ENCODE measurements around the gene PRKCZ.

Gene PRKCZ

GRCh38 chr1:2028870-2029560 is 21.2 kb upstream of the PRKCZ start:
- no peak for TF ChIP-seq Cebpa-rat (IDR thresholded peaks at IDR 0.05)
- H3K4me1 ChIP-seq, result peaks cover 70 to 100% (median 97%) of the 10 kb centered on the region in 10 experiments

GRCh38 chr1:2029561-2029960 is 20.6 kb upstream of the PRKCZ start:
- peak overlapping the region; percentile 76 to 100 (median 97); a peak in 21 of 22 replicates for H3K4me2 ChIP-seq
- H3K27me3 ChIP-seq, result peaks cover 0 to 50% (median 0%) of the 10 kb centered on the region in 11 experiments; a peak in 9 of 22 replicates

More at GRCh38 chr1:2028870-2029560, 21.2 kb upstream of the PRKCZ start:
- H3K4me3 ChIP-seq, result peak overlapping the region in 8 of 10 experiments; percentile 41 to 65 (median 62); a peak in 14 of 20 replicates
- H3K36me3 ChIP-seq, result no peaks in the 10 kb centered on the region
- peak overlapping the region in 8 of 11 experiments; percentile 42 to 82 (median 62); a peak in 15 of 22 replicates for H3K9ac ChIP-seq
- H3K4me2 ChIP-seq, result peak overlapping the region; percentile 76 to 100 (median 97)
- H3K27me3 ChIP-seq, result peaks cover 0 to 50% (median 0%) of the 10 kb centered on the region in 11 experiments; a peak in 9 of 22 replicates
- peak overlapping the region in 9 of 11 experiments; percentile 30 to 97 (median 84); a peak in 18 of 22 replicates for H3K27ac ChIP-seq
- H4K20me1 ChIP-seq, result peaks cover 0 to 20% (median 0%) of the 10 kb centered on the region in 11 experiments; a peak in 4 of 22 replicates
- H3K9me3 ChIP-seq (replicated peaks in 1 of 11), result no peaks in the 10 kb centered on the region

DNA sequence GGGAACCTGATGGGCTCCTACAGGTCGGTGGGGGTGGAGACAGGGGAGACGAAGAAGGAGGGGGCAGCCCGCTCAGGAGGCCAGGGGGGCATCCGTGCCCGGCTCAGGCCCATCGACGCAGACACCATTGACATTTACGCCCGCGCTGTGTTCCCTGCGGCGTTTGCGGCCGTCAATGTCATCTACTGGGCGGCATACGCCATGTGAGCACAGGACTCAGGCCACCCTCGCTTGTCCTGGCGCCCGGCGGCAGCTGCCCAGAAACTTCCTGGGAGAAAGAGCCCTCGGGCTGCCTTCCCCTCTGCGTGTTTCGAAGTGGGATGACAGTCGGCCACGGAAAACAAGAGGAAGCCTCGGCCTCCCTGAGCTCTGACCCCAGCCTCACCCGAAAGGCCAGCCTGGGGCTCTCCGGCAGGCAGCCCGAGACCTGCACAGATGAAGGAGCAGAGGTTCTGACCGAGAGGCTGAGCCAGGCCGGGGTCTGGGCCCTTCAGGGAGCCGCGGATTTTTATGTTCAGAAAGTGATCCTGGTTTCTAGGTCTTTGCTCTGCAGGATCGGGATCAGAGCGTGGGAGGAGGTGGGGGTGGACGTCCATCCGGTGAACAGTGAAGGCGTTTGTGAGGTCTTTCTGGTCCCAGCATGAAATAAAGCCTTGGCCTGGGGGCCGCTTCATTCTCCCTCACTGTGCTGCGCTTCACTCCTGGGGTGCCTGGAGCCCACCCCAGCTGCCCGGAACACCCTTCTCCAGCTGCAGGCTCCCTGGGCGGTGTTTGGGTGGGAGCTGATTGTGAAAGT is 19.9 kb upstream of the PRKCZ start:
- TF ChIP-seq Cebpa-rat (IDR thresholded peaks at IDR 0.05), result no peak
- Histone ChIP-seq H3K27me3 (peaks cover 0 to 46% (median 0%) of the 10 kb centered on the region in 11 experiments; a peak in 9 of 22 replicates), H3K9ac (peak overlapping the region in 4 of 11 experiments; percentile 9 to 65 (median 19); a peak in 2 of 22 replicates), H3K36me3 (no peaks in the 10 kb centered on the region), H3K4me2 (peak overlapping the region; percentile 76 to 100 (median 97); a peak in 20 of 22 replicates), H3K27ac (peak overlapping the region in 3 of 11 experiments; percentile 68 to 97 (median 95); a peak in 6 of 22 replicates), H3K4me3 (no peak overlapping the region), H3K9me3 (replicated peaks in 1 of 11) (no peaks in the 10 kb centered on the region), H3K4me1 (peaks cover 58 to 97% (median 87%) of the 10 kb centered on the region in 10 experiments), H4K20me1 (peaks cover 0 to 20% (median 0%) of the 10 kb centered on the region in 11 experiments; a peak in 4 of 22 replicates)

More at GRCh38 chr1:2029561-2029960, 20.6 kb upstream of the PRKCZ start:
- peaks cover 0 to 20% (median 0%) of the 10 kb centered on the region in 11 experiments; a peak in 4 of 22 replicates for H4K20me1 ChIP-seq
- peak overlapping the region in 3 of 11 experiments; percentile 9 to 82 (median 72); a peak in 3 of 22 replicates for H3K9ac ChIP-seq
- no peak overlapping the region for H3K4me3 ChIP-seq
- no peaks in the 10 kb centered on the region for H3K36me3 ChIP-seq
- no peaks in the 10 kb centered on the region for H3K9me3 ChIP-seq (replicated peaks in 1 of 11)
- H3K27ac ChIP-seq, result peak overlapping the region in 5 of 11 experiments; percentile 40 to 97 (median 88); a peak in 8 of 22 replicates
- no peak for TF ChIP-seq Cebpa-rat (IDR thresholded peaks at IDR 0.05)
- H3K4me1 ChIP-seq, result peaks cover 65 to 97% (median 93%) of the 10 kb centered on the region in 10 experiments

DNA sequence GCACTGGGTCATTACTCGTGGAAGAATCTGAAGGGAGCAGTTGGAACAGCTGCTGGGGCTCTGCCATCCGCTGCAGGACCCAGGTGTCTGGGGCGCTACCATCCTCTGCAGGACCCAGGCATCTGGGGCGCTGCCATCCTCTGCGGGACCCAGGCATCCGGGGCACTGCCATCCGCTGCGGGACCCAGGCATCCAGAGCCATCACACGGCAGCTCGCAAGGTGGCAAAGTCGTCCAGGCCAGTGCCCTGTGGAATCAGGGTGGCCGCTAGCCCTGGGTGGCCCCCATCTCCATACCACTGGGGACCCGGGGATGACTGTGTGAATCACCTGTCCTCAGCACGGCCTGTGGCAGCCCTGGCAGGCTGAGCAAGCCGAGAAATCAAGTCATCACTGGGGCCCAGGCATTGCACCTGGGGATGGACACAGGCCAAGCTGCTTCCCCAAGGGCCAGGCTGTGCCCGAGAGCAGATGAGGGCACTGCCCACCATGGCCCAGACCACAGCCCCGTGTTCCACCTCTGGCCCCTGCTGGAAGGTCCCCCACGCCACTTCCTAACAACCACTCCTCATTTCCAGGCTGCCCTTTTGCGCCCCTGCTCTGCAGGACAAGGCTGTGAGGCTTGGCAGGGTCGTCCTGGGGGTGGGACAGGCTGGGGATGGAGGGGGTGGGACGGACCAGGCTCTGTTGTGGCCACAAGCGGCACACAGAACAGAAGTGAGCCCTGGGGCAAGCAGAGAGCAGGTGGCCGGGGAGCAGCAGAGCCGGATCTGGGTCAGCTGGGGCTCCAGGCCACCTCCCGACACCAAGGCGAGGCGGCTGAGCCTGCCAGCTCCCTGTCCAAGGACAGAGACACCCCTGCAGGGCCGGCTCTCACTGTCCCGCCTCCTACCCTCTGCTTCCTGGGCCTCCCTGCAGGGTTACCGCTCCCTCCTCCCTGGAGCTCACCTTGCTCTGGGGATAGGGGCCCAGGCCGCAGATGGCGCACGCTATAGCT is 18.4 kb upstream of the PRKCZ start:
- no peaks in the 10 kb centered on the region for H3K36me3 ChIP-seq
- peak overlapping the region in 9 of 11 experiments; percentile 1 to 66 (median 27); a peak in 9 of 22 replicates for H3K9ac ChIP-seq
- peak overlapping the region in 2 of 10 experiments; percentile 7 to 14; a peak in 2 of 20 replicates for H3K4me3 ChIP-seq
- peaks cover 0 to 33% (median 0%) of the 10 kb centered on the region in 11 experiments; a peak in 9 of 22 replicates for H3K27me3 ChIP-seq
- no peaks in the 10 kb centered on the region for H3K9me3 ChIP-seq (replicated peaks in 1 of 11)
- H3K4me1 ChIP-seq, result peaks cover 46 to 90% (median 71%) of the 10 kb centered on the region in 10 experiments
- no peak for TF ChIP-seq Cebpa-rat (IDR thresholded peaks at IDR 0.05)
- peak overlapping the region in 4 of 11 experiments; percentile 35 to 97 (median 63); a peak in 8 of 22 replicates for H3K27ac ChIP-seq
- peak overlapping the region; percentile 44 to 100 (median 97) for H3K4me2 ChIP-seq
- H4K20me1 ChIP-seq, result peaks cover 0 to 20% (median 0%) of the 10 kb centered on the region in 11 experiments; a peak in 4 of 22 replicates

DNA sequence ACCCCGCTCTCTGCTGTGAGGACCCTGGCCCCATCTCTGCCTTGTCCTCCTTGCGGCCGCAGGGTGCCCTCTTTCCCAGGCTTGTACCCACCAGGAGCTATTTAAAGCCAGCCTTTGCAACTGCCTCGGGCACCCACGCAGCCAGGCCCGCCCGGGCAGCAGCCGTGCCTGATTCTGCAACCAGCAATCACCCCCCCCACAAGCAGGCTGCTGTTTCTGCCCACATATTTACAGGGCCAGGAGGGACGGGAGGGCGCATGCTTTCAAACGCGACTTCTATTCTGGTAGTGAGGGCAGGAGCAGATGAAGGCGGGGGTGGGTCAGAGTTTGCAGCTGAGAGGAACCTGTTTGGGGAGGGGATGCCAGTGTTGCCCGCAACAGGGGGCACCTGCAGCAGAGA is 17.5 kb upstream of the PRKCZ start:
- TF ChIP-seq Cebpa-rat (IDR thresholded peaks at IDR 0.05), result no peak
- Histone ChIP-seq H3K27me3 (peaks cover 0 to 30% (median 0%) of the 10 kb centered on the region in 11 experiments; a peak in 9 of 22 replicates), H3K4me3 (peak overlapping the region in 2 of 10 experiments; percentile 7 to 14; a peak in 1 of 20 replicates), H4K20me1 (peaks cover 0 to 18% (median 0%) of the 10 kb centered on the region in 11 experiments; a peak in 4 of 22 replicates), H3K36me3 (no peaks in the 10 kb centered on the region), H3K9ac (peak overlapping the region in 10 of 11 experiments; percentile 1 to 66 (median 25); a peak in 11 of 22 replicates), H3K27ac (peak overlapping the region in 4 of 11 experiments; percentile 35 to 97 (median 63); a peak in 8 of 22 replicates), H3K4me1 (peaks cover 42 to 81% (median 62%) of the 10 kb centered on the region in 10 experiments), H3K4me2 (peak overlapping the region; percentile 44 to 100 (median 97)), H3K9me3 (replicated peaks in 1 of 11) (no peaks in the 10 kb centered on the region)

- H3K36me3 ChIP-seq, result no peaks in the 10 kb centered on the region
- peaks cover 0 to 18% (median 0%) of the 10 kb centered on the region in 11 experiments; a peak in 3 of 22 replicates for H4K20me1 ChIP-seq
- peak overlapping the region in 7 of 11 experiments; percentile 4 to 66 (median 46); a peak in 6 of 22 replicates for H3K9ac ChIP-seq
- 0 out of 22 replicates have a peak, but pooled peaks cover 0 to 2% (median 0%) of the 10 kb centered on the region in 11 experiments for H3K9me3 ChIP-seq (replicated peaks in 1 of 11)
- peak overlapping the region in 2 of 11 experiments; percentile 51 to 68; a peak in 4 of 22 replicates for H3K27ac ChIP-seq
- peaks cover 0 to 26% (median 0%) of the 10 kb centered on the region in 11 experiments; a peak in 9 of 22 replicates for H3K27me3 ChIP-seq
- H3K4me2 ChIP-seq, result peak overlapping the region; percentile 44 to 100 (median 97)
- H3K4me3 ChIP-seq, result no peak overlapping the region
- H3K4me1 ChIP-seq, result peaks cover 37 to 77% (median 58%) of the 10 kb centered on the region in 10 experiments
- no peak for TF ChIP-seq Cebpa-rat (IDR thresholded peaks at IDR 0.05)
Measured at GRCh38 chr1:2033165-2033564, 17.0 kb upstream of the PRKCZ start.

DNA sequence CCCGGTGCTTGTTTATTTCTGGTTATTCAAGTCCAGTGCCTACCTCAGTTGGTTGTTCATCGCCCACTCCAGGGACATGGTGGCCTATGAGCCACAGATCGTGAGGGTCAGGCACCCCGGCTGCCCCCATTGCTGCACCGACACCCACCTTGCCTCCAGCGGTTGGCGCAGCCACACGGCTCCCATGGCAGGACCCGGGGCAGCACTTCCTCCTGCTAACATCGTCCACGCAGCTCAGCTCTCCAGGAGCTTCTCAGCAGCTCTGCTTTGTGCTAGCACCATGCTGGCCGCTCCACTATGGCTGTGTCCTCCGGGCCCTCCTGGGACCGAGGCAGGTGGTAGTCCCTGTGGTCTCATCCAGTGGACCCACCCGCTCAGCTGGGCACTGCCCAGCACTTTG is 13.9 kb upstream of the PRKCZ start:
- H3K4me1 ChIP-seq, result peaks cover 16 to 56% (median 30%) of the 10 kb centered on the region in 10 experiments
- no peak overlapping the region for H3K4me3 ChIP-seq
- H3K27me3 ChIP-seq, result peaks cover 0 to 23% (median 0%) of the 10 kb centered on the region in 11 experiments; a peak in 9 of 22 replicates
- no peaks in the 10 kb centered on the region for H3K36me3 ChIP-seq
- H3K9me3 ChIP-seq (replicated peaks in 1 of 11), result peaks cover 0 to 11% (median 0%) of the 10 kb centered on the region in 11 experiments; a peak in 2 of 22 replicates
- H4K20me1 ChIP-seq, result peaks cover 0 to 10% (median 0%) of the 10 kb centered on the region in 11 experiments; a peak in 2 of 22 replicates
- no peak for TF ChIP-seq Cebpa-rat (IDR thresholded peaks at IDR 0.05)
- H3K9ac ChIP-seq, result no peak overlapping the region
- no peak overlapping the region for H3K27ac ChIP-seq
- H3K4me2 ChIP-seq, result no peak overlapping the region
